MV-4-11 (cell line): ENCODE results near the gene RTP2.

Source experiments
- DNase-seq: peaks from one replicate; lab custom pipeline; 2025; lab: John Stamatoyannopoulos, UW

RTP2 gene

GRCh38 chr3:187667526-187667925 lies 34.8 kb downstream of the RTP2 start:
- DNase-seq, result no peak

- no peak for DNase-seq
These were observed 36.5 kb downstream of the RTP2 start for GRCh38 chr3:187665764-187666402.

- DNase-seq, result no peak
These were observed 37.3 kb downstream of the RTP2 start for GRCh38 chr3:187665010-187665409.

GRCh38 chr3:187662848-187663409 lies 39.4 kb downstream of the RTP2 start:
- peak; percentile 79 for DNase-seq

- no peak for DNase-seq
These were observed 41.1 kb downstream of the RTP2 start for GRCh38 chr3:187661267-187661666.

- DNase-seq, result no peak
These were observed 51.1 kb downstream of the RTP2 start for GRCh38 chr3:187651282-187651681.
